ENCODE results near the gene TCF19. TPM values are rescaled to one million over a fixed set of nuclear protein-coding genes. Genes with fewer than 3 reads are reported as not detected.

Gene TCF19
- total RNA-seq, 2 donors from 2014 or later, result 8.8 to 39.6 TPM

DNA sequence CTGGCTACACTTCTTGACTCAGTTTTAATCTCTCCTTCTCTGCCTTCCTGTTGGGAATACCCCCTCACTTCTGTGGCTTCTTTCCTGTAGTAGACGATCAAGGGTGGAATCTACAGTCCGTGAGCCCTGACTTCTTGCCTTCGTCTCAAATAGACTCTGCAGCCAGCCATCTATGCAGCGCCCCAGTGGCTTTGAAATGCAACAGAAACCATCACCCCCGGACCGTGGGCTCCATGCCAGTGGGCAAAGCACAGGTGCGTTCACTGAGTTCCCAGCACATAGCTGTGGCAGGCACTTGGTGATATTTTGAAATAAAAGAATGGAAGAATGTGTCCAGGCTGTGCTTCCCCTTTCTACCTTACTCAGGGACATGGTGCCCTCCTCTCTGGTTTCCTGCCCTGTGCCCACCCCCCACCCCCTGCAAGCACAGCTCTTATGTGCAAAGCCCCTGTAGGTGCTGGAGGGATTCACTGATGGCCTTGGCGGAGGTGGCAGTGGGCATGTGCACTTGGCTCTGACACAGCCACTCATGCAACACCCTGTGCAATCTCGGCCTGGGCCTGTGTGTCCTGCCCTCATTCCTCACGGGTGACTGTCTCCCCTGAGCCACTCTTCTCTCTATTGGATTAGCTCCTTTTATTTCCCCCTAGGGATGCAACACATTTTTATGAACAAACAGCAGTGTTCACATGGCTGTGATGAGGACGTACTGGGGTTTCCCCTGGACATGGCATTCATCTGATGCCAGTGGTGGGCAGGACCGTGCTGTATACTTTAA lies 32.6 kb upstream of the TCF19 start:
- Histone ChIP-seq H3K4me1 (no peaks in the 10 kb centered on the region), H3K27me3 (no peaks in the 10 kb centered on the region), H3K36me3 (no peaks in the 10 kb centered on the region), H3K9me3 (no peaks in the 10 kb centered on the region), H3K9ac (ENCODE audit: low read depth in 2 of 2, low read length in 2 of 2) (no peak overlapping the region), H3K27ac (no peak overlapping the region), H3K4me3 (no peak overlapping the region)
- no peak for DNase-seq
- intact Hi-C loops (cut with DNase I), result no loop called here
- TF ChIP-seq, protein P1, sequence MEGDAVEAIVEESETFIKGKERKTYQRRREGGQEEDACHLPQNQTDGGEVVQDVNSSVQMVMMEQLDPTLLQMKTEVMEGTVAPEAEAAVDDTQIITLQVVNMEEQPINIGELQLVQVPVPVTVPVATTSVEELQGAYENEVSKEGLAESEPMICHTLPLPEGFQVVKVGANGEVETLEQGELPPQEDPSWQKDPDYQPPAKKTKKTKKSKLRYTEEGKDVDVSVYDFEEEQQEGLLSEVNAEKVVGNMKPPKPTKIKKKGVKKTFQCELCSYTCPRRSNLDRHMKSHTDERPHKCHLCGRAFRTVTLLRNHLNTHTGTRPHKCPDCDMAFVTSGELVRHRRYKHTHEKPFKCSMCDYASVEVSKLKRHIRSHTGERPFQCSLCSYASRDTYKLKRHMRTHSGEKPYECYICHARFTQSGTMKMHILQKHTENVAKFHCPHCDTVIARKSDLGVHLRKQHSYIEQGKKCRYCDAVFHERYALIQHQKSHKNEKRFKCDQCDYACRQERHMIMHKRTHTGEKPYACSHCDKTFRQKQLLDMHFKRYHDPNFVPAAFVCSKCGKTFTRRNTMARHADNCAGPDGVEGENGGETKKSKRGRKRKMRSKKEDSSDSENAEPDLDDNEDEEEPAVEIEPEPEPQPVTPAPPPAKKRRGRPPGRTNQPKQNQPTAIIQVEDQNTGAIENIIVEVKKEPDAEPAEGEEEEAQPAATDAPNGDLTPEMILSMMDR (IDR thresholded peaks at IDR 0.05), result no peak

DNA sequence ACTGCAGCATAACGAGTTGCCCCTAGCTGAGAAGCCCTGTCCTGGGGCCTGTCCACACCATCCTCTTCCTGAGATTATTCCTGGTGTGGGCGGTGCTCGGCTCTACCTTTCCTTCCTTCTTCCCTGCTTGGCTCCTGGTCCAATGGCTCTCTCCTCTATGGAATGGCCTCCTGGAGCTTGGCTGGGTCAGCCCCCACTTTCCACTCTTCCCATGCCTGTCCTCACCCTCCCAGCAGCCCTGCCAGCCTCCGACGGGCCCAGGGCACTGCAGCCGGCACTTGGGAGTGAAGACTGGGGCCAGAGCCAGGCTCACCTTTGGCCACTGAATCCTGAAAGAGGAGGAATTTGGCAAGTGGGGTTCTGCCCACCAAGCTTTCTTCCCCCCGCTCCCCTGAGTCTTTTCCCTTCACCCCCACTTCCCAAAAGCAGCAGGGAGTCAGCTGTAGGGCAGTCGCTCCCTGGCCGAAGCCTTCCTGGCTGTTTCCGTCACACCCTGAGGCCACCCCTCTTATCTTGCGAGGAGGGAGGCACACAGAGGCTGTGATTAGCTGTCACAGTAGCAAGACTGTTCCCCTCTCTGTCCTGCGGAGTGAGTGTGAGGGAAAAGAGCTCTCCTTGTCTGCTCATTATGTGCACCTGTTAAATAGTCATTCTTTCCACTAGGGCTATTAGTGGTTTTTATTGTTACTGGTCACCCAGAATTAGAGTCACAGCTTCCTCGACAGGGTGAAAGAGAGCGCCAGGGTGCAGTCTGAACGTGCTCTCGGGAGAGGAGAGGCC lies 31.8 kb upstream of the TCF19 start:
- DNase-seq, result no peak
- Histone ChIP-seq H3K4me1 (no peaks in the 10 kb centered on the region), H3K9me3 (no peaks in the 10 kb centered on the region), H3K36me3 (no peaks in the 10 kb centered on the region), H3K27me3 (no peaks in the 10 kb centered on the region), H3K4me3 (no peak overlapping the region), H3K27ac (no peak overlapping the region), H3K9ac (ENCODE audit: low read depth in 2 of 2, low read length in 2 of 2) (no peak overlapping the region)
- TF ChIP-seq, protein P1 (IDR thresholded peaks at IDR 0.05), result no peak
- intact Hi-C loops (cut with DNase I), result no loop called here

GRCh38 chr6:31128093-31128676 lies 30.2 kb upstream of the TCF19 start:
- DNase-seq, result peak; percentile 82
- no peaks in the 10 kb centered on the region for H3K9me3 ChIP-seq
- intact Hi-C loops (cut with DNase I), result no loop called here
- no peak overlapping the region for H3K27ac ChIP-seq
- H3K9ac ChIP-seq (ENCODE audit: low read depth in 2 of 2, low read length in 2 of 2), result no peak overlapping the region
- no peaks in the 10 kb centered on the region for H3K27me3 ChIP-seq
- H3K4me3 ChIP-seq, result no peak overlapping the region
- H3K4me1 ChIP-seq, result no peaks in the 10 kb centered on the region
- TF ChIP-seq, protein P1 (IDR thresholded peaks at IDR 0.05), result peak; percentile 82
- no peaks in the 10 kb centered on the region for H3K36me3 ChIP-seq

DNA sequence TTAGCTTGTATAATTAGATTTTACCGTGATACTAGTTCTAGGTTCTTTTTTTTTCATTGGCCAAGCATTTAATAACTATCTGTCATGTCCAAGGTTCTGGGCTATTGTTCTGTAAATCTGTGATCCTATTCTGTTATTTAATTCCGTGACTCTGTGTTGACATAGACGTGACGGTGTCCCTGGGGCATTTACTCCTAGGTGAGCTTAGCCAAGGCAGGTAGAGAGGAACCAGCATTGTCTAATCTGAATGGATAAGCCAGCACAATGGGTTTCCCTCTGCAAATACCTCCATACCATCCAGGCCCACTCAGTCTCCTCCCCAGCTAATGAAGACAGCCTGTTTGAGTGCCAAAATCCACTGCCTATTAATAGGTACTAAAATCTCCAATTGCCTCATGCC lies 29.3 kb upstream of the TCF19 start:
- no peak for DNase-seq
- Histone ChIP-seq H3K9ac (ENCODE audit: low read depth in 2 of 2, low read length in 2 of 2) (no peak overlapping the region), H3K27ac (no peak overlapping the region), H3K4me3 (no peak overlapping the region), H3K9me3 (no peaks in the 10 kb centered on the region), H3K27me3 (no peaks in the 10 kb centered on the region), H3K4me1 (no peaks in the 10 kb centered on the region), H3K36me3 (no peaks in the 10 kb centered on the region)
- intact Hi-C loops (cut with DNase I), result no loop called here
- TF ChIP-seq, protein P1 (IDR thresholded peaks at IDR 0.05), result no peak

GRCh38 chr6:31130751-31131150 lies 27.6 kb upstream of the TCF19 start:
- H3K9me3 ChIP-seq, result no peaks in the 10 kb centered on the region
- H3K4me1 ChIP-seq, result no peaks in the 10 kb centered on the region
- DNase-seq, result no peak
- no peak overlapping the region for H3K27ac ChIP-seq
- H3K27me3 ChIP-seq, result no peaks in the 10 kb centered on the region
- no peak overlapping the region for H3K4me3 ChIP-seq
- TF ChIP-seq, protein P1 (IDR thresholded peaks at IDR 0.05), result no peak
- no peaks in the 10 kb centered on the region for H3K36me3 ChIP-seq
- intact Hi-C loops (cut with DNase I), result no loop called here
- no peak overlapping the region for H3K9ac ChIP-seq (ENCODE audit: low read depth in 2 of 2, low read length in 2 of 2)
